AG04450 (cell line): Measurements from ENCODE around the gene CPNE8. TPM values are rescaled to one million over a fixed set of nuclear protein-coding genes. Genes with fewer than 3 reads are reported as not detected.

Experiments used
- CTCF ChIA-PET: fragments of 300-600, 350-600 bp; formaldehyde crosslinking; extraction: SDS; loops from one replicate; lab custom pipeline; 2022; ENCODE audit warnings: antibody characterized with exemption, inconsistent platforms; lab: Charles Lee
- POLR2A ChIA-PET: fragments of 350-600 bp; formaldehyde crosslinking; extraction: SDS; loops from one replicate; lab custom pipeline; 2021; ENCODE audit warnings: antibody characterized with exemption, inconsistent platforms; lab: Yijun Ruan, JAX
- DNase-seq: peaks from one replicate; pipeline ENCODE4 v3.0.0-alpha.2; 2011; ENCODE audit warnings: low read depth, low spot score
- H3K27ac ChIP-seq: one replicate; pipeline ENCODE4 v1.5.1; 2012; ENCODE audit warnings: low read depth, low read length, control low read depth
- H3K27me3 ChIP-seq: one replicate; pipeline ENCODE4 v1.6.0; 2012; ENCODE audit warnings: low read length; ENCODE audit not compliant: control insufficient read depth, insufficient read depth
- H3K4me3 ChIP-seq: 2 replicates; pipeline ENCODE4 v1.5.1; 2011; ENCODE audit warnings: mild to moderate bottlenecking, low read depth, low read length, control low read depth
- H3K9me3 ChIP-seq: 2 replicates; pipeline ENCODE4 v1.5.1; 2012; ENCODE audit warnings: low read length; ENCODE audit not compliant: control insufficient read depth, insufficient read depth
- polyA plus RNA-seq: library from polyadenylated mRNA; depleted of rRNA; stranded (reverse); fragments of >200 nt; gene quantifications from 2 replicates; pipeline ENCODE4 v1.2.3, GENCODE V29; 2011
- TF ChIP-seq, protein P1 (sequence below): IDR thresholded peaks from 2 replicates; pipeline ENCODE4 v1.5.1; 2011; ENCODE audit warnings: low read depth, low read length, control low read depth, inconsistent platforms

Gene CPNE8
- polyA plus RNA-seq, 1 experiment, result 0.02 TPM

DNA sequence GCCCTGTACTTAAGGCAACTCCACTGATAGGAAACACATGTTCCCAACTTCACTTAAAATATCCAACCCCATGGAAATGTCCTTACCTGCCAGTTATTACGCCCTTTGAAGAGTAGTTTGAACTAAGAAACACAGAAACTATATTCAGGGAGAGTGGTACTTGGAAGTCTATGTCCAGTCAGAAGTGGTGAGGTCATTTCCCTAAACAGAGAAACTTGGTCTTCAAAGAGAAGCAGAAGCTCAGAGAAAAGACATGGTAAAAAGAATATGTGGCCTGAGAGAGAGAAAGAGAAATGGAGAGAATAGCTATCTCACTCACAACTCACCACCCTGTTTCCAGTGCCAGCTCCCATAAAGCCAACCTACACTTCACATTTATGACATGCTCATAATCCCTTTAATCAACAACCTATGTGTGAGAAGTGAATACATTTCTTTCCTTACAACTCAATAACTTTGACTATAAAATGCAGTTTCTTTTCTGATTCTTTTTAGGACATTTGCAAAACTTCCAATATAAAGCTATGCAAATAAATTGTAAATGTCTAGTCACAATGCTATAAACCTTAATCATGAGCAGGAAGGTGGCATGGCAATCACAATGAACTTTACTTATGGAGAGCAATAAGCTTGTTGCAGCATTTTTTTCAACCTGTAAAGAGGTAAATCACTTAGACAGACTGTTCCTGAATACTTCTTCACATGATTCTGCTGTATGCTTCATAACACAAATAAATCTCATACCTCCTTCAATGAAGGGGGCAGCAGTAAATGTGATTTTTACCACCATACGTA lies 67.1 kb downstream of the CPNE8 start:
- H3K9me3 ChIP-seq, result peaks cover 2% of the 10 kb centered on the region
- H3K27ac ChIP-seq, result no peak overlapping the region
- no peak overlapping the region for H3K4me3 ChIP-seq
- ChIA-PET POLR2A (no interaction called here), CTCF (no interaction called here)
- H3K27me3 ChIP-seq, result no peaks in the 10 kb centered on the region
- TF ChIP-seq, protein P1, sequence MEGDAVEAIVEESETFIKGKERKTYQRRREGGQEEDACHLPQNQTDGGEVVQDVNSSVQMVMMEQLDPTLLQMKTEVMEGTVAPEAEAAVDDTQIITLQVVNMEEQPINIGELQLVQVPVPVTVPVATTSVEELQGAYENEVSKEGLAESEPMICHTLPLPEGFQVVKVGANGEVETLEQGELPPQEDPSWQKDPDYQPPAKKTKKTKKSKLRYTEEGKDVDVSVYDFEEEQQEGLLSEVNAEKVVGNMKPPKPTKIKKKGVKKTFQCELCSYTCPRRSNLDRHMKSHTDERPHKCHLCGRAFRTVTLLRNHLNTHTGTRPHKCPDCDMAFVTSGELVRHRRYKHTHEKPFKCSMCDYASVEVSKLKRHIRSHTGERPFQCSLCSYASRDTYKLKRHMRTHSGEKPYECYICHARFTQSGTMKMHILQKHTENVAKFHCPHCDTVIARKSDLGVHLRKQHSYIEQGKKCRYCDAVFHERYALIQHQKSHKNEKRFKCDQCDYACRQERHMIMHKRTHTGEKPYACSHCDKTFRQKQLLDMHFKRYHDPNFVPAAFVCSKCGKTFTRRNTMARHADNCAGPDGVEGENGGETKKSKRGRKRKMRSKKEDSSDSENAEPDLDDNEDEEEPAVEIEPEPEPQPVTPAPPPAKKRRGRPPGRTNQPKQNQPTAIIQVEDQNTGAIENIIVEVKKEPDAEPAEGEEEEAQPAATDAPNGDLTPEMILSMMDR, result no peak
- no peak for DNase-seq

- Histone ChIP-seq H3K27me3 (no peaks in the 10 kb centered on the region), H3K27ac (no peak overlapping the region), H3K4me3 (no peak overlapping the region), H3K9me3 (peaks cover 11% of the 10 kb centered on the region)
- TF ChIP-seq, protein P1, result no peak
- POLR2A ChIA-PET, result no interaction called here
- no peak for DNase-seq
- CTCF ChIA-PET, result no interaction called here
These were observed 73.7 kb downstream of the CPNE8 start for GRCh38 chr12:38831715-38832114.

GRCh38 chr12:38825006-38825405 lies 80.4 kb downstream of the CPNE8 start:
- TF ChIP-seq, protein P1, result no peak
- no peak for DNase-seq
- Histone ChIP-seq H3K4me3 (no peak overlapping the region), H3K9me3 (no peaks in the 10 kb centered on the region), H3K27me3 (no peaks in the 10 kb centered on the region), H3K27ac (no peak overlapping the region)
- POLR2A ChIA-PET, result no interaction called here
- CTCF ChIA-PET, result no interaction called here

- ChIA-PET POLR2A (no interaction called here), CTCF (no interaction called here)
- H3K4me3 ChIP-seq, result no peak overlapping the region
- no peak for DNase-seq
- no peak overlapping the region for H3K27ac ChIP-seq
- TF ChIP-seq, protein P1, result no peak
- H3K27me3 ChIP-seq, result no peaks in the 10 kb centered on the region
- no peaks in the 10 kb centered on the region; the same call in 1 of the 2 replicates for H3K9me3 ChIP-seq
These were observed 81.7 kb downstream of the CPNE8 start for GRCh38 chr12:38823738-38824137.

GRCh38 chr12:38823314-38823713 lies 82.1 kb downstream of the CPNE8 start:
- no peak overlapping the region for H3K27ac ChIP-seq
- H3K4me3 ChIP-seq, result no peak overlapping the region
- TF ChIP-seq, protein P1, result no peak
- no peak for DNase-seq
- POLR2A ChIA-PET, result no interaction called here
- H3K27me3 ChIP-seq, result no peaks in the 10 kb centered on the region
- H3K9me3 ChIP-seq, result no peaks in the 10 kb centered on the region; the same call in 1 of the 2 replicates
- CTCF ChIA-PET, result no interaction called here
